Measurements from ENCODE around the gene FPR3.
A peak's percentile ranks its signal among the peaks of the same experiment; 100 is the strongest.
"Not testable (repeated sequence)": the region's sequence is repeated elsewhere in the genome, so short reads cannot be mapped to it uniquely, and the experiment has no call there.

Gene FPR3, protein sequence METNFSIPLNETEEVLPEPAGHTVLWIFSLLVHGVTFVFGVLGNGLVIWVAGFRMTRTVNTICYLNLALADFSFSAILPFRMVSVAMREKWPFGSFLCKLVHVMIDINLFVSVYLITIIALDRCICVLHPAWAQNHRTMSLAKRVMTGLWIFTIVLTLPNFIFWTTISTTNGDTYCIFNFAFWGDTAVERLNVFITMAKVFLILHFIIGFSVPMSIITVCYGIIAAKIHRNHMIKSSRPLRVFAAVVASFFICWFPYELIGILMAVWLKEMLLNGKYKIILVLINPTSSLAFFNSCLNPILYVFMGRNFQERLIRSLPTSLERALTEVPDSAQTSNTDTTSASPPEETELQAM

DNA sequence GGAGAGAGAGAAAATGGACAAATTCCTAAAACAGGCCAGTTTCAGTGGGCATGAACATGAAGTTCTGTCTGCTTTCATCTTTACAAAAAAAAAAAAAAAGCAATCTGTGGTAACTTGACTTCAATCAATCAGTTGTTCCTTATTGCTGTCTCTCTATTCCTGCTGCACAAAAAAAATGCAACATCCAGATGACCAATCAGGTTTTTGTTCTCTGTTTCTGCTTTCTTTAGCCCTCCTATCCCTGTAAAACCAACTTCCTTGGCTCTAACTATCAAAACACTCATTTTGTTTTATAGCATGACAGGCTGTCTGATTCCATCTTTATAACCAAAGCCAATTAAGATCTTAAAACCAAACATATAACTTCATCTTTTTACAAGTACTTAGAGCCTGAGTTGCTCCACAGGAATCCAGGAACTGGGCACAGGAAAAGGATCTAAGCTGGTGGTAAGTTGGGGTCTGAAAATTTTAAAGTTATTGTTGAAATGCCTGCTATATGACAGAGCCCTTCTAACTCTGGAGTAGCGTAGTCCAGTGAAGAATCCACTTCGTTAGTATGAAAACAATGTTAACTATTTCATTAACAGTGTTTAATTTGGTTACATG is at the start of gene FPR3:
TSS of gene FPR3 (plus strand) at position 273 of the 606 bp plus-strand sequence. CDS start 28,592 bp downstream, outside the sequence.
- no peak for DNase-seq (ENCODE audit: low read depth in 2 of 2)

DNA sequence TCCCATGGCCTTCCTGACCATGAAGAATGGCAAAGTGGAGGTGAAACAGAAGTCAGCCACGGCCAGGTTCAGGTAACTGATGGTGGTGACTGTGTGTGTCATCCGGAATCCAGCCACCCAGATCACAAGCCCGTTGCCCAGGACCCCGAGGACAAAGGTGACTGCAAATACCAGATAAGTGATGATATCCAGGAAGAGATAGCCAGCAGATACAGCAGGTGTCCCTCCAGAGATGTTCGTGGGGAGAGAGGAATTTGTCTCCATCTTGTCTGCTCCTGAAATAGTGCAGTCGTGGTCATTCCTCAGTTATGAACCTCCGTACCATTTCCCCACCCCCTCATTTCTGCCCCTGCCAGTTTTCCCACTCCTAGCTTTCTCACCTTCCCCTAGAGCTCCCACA is 48.2 kb upstream of the FPR3 start:
- no peak for DNase-seq (ENCODE audit: low read depth in 2 of 2)

DNA sequence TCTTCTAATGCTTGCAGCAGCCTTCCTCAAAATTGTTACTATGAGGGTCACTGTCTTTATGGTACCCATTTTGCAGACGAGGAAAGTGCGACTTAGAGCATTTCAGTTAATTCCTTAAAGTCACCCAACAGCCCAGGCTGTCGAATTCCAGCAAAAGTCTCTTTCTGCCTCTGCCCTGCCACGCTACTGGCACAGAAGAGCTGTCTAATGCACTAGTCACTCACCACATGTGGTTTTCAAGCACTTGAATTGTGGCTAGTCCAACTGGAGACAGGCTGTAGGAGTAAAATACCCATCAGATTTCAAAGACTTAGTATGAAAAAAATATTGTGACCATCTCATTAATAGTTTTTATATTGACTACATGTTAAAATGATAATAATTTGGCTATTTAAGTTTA is 45.0 kb upstream of the FPR3 start:
- no peak for DNase-seq (ENCODE audit: low read depth in 2 of 2)

DNA sequence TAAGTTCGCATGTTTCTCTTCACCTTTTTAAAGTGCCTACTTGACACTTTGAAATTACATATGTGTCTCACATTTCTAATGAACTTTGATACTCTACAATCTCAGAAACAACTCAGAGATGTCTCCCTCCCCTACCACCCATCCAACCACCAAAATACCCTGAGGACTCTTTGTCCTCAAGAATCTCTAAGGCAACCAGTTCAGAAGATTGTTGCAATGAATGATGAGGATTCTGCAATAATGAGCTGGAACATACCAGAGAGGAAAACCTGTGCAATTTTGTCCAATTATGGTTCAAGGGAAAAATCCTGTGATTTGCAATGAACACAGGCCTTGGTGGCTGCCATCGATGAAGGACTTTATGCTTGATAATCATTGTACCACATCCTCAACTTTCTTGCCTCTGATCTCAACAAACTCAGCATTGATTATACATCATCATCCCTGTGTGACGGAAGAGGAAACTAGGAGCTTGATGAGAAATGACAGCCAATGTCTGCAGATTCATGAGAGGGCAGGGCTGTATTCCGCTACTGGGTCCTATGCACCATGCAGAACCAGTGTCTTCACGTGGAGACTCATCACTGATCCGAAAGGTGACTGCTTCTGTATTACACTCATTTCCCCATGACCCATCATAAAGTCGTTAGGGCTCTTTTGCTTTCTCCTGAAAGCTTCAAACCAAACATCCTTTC is 44.4 kb upstream of the FPR3 start:
- no peak for DNase-seq (ENCODE audit: low read depth in 2 of 2)

DNA sequence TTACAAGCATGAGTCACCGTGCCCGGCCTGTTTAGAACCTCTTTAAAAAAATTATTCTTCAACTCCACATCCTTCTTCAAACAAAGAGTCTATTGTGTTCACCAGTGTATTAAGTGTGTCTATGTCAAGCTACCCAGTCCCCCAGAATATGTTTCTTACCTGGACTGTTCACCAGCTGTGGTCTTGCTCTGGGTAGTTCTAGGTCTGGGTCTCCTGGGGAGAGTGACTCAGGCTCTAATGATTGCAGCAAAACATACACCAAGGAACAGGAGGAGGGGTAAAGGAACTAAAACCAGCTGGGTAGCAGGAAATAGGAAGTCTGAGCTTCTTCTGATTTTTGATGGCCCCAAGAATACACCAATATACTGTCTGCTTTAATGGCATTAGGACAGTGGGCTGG is 43.3 kb upstream of the FPR3 start, which contains the start of gene FPR1:
TSS of gene FPR1 (minus strand) at position 224 of the 400 bp plus-strand sequence. CDS start 4,884 bp downstream, outside the sequence.
- DNase-seq (ENCODE audit: low read depth in 2 of 2) = no peak

DNA sequence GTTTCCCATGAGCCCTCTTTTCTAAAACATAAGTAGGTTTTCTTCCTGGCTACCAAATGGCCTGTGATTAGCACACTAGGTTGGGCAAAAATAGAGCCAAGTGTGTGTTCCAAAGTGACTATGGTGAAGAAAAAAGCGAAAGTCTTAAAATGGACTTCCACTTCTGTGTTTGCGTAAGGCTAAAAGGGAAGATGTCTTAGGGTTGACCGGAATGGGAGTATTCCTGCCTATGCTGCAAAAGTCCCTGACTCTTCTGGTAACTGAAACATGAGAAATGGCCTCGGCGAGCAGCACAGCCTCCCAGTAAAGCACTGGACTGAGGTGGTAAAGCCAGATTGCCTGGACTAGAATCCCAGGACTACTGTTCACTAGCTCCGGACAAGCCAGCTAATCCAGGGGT is 40.8 kb upstream of the FPR3 start:
- DNase-seq (ENCODE audit: low read depth in 2 of 2) = no peak

DNA sequence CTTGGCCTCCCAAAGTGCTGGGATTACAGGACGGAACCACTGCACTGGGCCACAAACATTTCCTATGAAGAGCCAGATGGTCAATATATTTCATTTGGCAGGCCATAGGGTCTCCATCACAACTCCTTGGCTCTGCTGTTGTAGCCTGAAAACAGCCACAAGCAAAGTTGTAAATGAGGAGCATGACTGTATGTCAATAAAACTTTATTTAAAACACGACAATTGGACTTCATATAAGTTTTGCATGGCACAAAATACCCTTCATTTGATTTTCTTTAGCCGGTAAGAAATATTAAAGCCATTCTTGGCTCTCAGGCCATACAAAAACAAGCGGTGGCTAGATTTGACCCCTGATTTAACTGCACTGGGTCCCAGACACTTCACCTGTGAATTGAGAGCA is 40.2 kb upstream of the FPR3 start:
- no peak for DNase-seq (ENCODE audit: low read depth in 2 of 2)

DNA sequence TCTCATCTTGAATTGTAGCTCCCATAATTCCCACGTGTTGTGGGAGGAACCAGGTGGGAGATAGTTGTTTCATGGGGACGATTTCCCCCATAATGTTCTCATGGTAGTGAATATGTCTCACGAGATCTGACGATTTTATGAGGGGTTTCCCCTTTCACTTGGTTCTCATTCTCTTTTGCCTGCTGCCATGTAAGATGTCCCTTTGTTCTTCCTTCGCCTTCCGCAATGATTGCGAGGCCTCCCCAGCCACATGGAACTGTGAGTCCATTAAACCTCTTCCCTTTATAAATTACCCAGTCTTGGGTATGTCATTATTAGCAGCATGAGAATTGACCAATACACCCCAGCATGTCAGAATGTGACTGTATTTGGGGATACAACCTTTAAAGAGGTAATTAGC is 39.4 kb upstream of the FPR3 start:
- DNase-seq (ENCODE audit: low read depth in 2 of 2) = no peak

DNA sequence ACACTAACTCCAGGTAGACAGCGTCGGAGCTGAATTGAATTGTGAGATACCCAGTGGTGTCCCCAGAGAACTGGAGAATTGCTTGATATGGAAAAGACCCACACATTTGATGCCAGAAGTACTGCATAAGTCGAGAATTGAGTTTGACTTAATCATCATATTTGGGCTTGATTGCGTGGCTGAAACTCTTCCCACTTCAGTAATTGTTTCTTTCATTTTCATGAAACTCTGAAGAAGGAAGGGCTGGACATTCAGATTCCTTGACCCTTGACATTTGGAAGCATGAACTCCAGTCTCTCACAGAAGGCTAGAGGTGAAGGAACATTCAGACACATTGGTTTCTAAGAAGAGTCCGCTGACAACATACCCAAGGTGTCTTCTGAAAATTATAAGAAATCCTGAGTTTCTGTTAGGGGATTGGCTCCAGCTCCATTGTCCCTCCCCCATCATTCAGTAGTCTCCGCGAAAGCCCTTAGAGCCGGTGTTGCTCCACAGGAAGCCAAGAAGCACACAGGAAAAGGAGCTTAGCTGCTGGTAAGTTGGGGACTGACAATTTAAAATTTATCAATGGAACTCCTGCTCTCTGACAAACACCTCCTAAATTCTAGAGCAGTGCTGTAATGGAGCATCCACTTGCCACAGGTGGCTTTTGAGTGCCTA is 34.1 kb upstream of the FPR3 start, which contains the start of gene FPR2:
TSS of gene FPR2 (plus strand) at position 484 of the 660 bp plus-strand sequence. CDS start 7,479 bp downstream, outside the sequence.
- no peak for DNase-seq (ENCODE audit: low read depth in 2 of 2)

DNA sequence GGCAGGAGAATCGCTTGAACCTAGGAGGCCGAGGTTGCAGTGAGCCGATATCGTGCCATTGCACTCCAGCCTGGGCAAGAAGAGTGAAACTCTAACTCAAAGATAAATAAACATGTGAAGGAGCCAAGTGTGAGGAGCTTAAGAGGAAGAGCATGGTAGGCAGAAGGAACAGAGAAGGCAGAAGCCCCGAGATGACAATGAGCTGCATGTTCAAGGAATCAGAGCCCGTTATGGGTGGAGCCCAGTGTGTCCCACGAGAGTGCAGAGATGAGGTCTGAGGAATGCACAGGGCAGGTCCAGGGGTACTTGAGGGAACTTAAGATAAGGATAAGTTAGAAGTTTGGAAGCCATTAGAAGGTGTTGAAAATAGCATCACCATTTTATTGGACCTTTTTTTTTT is 33.3 kb upstream of the FPR3 start:
- no peak for DNase-seq (ENCODE audit: low read depth in 2 of 2)

DNA sequence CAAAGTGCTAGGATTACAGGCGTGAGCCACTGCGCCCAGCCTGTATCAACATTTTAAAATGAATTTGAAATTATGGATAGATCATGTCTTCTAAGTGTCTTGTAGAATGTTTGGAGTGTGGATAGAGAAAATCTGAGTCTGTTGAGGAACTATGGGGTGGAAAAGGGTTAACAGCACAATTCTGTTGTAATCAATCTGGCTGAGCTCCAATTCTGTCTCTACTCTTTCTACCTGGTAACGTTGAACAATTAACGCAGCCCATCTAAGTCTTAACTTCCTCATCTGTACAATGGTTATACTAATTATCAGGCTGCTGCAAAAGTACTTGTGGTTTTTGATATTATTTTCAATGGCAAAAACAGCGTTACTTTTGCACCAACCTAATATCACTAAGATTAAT is 29.9 kb upstream of the FPR3 start:
- no peak for DNase-seq (ENCODE audit: low read depth in 2 of 2)

DNA sequence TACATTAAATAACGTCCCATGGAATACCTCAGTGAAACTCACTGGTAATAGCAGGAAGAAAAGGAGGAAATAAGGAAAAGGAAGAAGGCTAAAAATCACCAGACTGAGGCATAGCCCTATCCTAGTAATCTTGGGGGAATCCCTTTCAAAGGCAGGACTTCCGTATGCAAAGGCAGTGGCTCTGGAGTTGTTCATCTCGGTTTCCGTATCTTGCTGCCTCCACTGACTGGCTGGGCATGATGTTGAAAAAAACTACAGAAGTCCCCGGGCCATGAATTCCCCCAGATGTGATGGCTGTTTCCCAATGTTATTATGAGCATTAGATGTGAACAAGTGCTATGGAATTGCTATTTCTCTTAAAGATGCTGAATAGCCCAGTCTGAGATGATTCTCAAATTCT is 28.5 kb upstream of the FPR3 start:
- no peak for DNase-seq (ENCODE audit: low read depth in 2 of 2)

DNA sequence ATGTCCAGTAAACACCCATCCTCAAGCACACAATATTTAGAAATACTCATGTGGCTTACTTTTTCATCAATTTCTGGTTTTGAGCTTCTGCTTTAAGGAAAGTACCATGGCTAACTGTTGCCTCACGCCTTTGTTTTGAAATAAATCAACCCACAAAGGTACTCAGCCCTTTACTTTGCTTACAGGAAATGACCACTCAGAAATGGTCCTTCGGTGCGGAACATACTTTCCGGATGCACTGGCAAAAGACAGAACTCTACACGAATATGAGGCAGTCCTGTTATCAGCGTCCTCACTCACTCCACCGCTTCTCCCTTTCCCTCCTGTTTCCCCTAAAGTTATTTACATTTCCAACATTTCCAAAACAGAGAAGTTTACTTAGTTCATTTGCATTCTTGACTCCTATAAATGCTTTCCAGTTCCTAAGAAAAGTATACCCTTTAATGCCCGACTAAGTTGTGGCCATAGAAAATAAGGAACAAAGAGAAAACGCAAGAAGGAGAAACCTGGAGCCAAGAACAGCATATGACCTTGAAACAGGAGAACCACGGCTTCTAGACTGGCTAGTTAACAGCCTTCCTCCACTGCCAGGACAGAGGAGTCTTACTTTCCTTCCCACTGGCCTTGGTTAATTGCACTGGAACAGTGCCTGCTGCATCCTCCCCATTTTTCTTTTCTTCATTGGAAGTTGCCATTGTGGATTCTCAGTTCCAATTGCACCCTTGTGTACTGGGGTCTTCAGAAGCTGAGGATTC is 23.4 kb upstream of the FPR3 start:
- DNase-seq (ENCODE audit: low read depth in 2 of 2) = no peak

DNA sequence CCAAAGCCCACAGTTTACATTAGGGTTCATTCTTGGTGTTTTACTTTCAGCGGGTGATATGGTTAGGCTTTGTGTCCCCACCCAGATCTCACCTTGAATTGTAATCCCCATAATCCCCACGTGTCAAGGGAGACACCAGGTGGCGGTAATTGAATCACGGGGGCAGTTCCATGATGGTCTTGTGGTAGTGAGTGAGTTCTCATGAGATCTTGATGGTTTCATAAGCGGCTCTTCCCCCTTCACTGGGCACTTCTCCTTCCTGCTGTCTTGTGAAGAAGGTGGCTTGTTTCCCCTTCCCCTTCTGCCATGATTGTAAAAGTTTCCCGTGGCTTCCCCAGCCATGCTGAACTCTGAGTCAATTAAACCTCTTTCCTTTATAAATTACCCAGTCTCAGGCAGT is 22.0 kb upstream of the FPR3 start:
- no peak for DNase-seq (ENCODE audit: low read depth in 2 of 2)

DNA sequence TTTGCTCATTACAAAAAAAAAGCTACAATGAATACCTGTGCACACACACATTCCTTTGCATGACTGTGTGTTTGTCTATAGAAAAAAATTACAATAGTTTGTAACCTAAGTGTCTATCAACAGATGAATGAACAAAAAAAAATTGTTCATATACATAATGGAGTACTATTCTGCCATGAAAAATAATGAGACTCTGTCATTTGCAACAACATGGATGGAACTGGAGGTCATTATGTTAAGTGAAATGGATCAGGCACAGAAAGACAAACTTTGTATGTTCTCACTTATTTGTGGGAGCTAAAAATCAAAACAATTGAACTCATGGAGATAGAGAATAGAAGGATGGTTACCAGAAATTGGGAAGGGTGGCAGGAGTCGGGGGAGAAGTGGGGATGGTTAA is 18.4 kb upstream of the FPR3 start:
- DNase-seq (ENCODE audit: low read depth in 2 of 2) = not testable (repeated sequence)

DNA sequence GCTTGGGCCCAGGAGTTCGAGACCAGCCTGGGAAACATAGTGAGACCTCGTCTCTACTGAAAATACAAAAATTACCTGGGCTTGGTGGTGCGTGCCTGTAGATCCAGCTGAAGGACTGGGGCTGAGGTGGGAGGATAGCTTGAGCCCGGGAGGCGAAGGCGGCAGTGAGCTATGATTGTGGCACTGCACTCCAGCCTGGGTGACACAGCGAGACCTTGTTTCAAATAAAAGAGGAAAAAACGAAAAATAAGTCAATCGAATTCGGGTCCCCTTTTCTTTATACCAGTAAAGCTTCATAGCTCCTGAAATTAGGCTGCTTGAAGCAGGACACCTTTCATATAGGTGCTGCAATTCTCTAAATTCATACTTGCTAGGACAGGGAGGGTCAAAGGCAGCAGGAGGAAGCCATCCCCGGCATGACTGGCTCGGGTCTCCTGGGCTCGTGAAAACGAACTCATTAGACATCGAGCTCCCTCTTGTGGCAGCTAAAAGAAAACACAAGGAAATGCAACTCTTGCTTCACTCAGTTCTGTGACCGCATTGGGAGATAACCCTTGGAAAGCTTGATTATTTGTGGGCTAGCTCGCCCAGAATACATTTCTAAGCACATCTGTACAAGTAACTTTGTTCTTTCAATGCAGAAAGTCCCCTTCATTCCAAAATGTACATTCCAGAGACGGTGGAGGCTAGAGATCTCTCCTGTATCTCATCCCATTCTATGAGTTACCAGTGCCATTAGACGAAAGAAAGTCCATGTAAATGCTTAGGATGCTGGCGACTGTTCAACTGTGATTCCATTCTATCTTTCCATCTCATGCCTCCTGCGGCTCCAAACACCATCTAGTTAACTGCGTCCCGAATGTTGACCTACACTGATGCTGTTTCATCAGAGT is 17.1 kb upstream of the FPR3 start:
- DNase-seq (ENCODE audit: low read depth in 2 of 2) = peak; percentile 53 to 55

DNA sequence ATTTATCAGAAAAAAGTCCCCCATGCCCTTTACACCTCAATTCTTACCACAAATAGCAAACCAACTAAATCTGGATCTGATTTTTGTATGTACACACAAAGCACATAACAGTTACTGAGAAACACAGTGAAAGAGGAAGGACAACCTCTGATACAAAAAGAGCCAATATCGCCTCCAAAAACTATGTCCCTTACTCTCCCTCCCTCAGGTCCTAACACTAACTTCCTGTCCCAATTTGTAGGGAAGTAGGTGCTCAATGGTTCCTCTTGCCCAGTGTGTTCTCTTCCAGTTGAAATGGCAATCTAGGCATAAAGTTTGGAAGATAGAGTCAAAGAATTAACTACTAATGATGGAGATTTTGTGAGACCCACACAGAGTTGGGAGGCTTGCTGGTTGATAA is 15.8 kb upstream of the FPR3 start:
- no peak for DNase-seq (ENCODE audit: low read depth in 2 of 2)

DNA sequence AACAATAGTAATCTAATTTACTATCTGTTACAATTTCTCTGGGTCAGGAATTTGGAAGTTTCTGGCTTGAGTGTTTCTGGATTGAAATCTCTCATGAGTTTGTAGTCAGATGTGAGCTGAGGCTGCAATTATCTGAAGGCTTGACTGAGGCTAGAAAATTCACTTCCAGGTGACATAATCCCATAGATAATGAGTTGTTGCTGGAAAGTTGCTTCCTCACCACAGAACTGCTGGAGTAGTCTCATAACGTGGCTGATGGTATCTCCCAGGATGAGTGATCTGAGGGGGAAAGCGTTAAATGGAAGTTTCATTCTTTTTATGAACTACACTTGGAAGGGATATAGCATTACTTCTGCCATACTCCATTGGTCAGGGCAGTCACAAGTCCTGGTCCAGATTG is 15.3 kb upstream of the FPR3 start:
- no peak for DNase-seq (ENCODE audit: low read depth in 2 of 2)

DNA sequence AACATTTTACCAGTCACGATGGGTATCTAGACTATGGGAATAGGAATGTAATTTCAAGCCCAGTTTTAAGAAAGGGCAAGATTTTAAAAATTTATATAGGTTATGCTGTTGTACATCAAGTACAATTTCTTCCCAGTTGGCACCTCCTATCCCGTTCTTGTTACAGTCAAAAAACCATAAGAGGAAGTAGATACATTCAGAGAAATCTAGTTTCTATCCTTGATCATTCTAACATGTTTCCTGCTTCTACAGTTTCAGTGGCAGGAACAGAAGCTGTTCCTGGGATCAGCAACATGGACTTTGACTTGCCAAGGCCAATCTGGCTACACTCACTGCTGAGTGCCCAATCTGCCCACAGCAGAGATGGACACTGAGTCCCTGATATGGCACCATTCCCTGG is 14.7 kb upstream of the FPR3 start:
- no peak for DNase-seq (ENCODE audit: low read depth in 2 of 2)

DNA sequence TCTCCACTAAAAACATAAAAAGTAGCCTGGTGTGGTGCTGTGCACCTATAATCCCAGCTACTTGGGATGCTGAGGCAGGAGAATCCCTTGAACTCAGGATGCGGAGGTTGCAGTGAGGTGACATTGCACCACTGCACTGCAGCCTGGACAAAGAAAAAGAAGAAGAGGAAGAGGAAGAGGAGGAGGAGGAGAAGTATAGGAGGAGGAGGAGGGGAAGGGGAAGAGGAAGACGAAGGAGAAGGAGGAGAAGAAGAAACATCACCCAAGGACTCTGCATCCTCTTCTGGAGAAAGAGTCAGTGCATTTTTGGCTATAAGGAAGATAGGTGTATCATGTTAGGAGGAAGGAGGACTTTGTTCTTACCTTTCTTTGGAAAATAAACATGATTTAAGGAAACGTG is 13.0 kb upstream of the FPR3 start:
- DNase-seq (ENCODE audit: low read depth in 2 of 2) = no peak
